ENCODE results near the gene GAS2L1.

DNA sequence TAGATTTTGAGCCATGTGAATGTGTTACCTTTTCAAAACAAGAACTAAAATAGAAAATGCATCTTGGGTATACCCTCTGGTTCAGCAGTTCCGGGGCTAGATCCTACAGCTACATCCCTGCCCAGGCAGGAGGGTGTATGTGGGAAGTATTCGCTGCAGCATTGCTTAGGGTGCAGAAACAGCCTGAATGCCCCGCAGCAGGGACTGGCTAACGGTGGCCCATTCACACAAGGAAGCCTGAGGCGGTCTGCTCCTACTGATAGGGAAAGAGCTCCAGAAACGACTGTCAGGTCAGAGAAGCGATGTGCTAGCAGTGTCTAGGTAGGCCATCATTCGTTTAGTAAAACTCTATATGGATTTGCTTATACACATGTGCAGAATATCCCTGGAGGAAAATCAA lies 18.9 kb downstream of the GAS2L1 start:
- TF ChIP-seq, protein P1, sequence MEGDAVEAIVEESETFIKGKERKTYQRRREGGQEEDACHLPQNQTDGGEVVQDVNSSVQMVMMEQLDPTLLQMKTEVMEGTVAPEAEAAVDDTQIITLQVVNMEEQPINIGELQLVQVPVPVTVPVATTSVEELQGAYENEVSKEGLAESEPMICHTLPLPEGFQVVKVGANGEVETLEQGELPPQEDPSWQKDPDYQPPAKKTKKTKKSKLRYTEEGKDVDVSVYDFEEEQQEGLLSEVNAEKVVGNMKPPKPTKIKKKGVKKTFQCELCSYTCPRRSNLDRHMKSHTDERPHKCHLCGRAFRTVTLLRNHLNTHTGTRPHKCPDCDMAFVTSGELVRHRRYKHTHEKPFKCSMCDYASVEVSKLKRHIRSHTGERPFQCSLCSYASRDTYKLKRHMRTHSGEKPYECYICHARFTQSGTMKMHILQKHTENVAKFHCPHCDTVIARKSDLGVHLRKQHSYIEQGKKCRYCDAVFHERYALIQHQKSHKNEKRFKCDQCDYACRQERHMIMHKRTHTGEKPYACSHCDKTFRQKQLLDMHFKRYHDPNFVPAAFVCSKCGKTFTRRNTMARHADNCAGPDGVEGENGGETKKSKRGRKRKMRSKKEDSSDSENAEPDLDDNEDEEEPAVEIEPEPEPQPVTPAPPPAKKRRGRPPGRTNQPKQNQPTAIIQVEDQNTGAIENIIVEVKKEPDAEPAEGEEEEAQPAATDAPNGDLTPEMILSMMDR (IDR thresholded peaks at IDR 0.05), result no peak
- TF ChIP-seq EP300 (IDR thresholded peaks at IDR 0.05) (no peak), POLR2AphosphoS5 (IDR thresholded peaks at IDR 0.05) (no peak), POLR2A (IDR thresholded peaks at IDR 0.05) (no peak)

Data from stomach (tissue), 4 donors.